Measurements from ENCODE around the gene COL7A1. TPM values are rescaled to one million over a fixed set of nuclear protein-coding genes. Genes with fewer than 3 reads are reported as not detected.

The COL7A1 gene
- total RNA-seq, 1 experiment from 2014 or later, result 22.9 TPM

DNA sequence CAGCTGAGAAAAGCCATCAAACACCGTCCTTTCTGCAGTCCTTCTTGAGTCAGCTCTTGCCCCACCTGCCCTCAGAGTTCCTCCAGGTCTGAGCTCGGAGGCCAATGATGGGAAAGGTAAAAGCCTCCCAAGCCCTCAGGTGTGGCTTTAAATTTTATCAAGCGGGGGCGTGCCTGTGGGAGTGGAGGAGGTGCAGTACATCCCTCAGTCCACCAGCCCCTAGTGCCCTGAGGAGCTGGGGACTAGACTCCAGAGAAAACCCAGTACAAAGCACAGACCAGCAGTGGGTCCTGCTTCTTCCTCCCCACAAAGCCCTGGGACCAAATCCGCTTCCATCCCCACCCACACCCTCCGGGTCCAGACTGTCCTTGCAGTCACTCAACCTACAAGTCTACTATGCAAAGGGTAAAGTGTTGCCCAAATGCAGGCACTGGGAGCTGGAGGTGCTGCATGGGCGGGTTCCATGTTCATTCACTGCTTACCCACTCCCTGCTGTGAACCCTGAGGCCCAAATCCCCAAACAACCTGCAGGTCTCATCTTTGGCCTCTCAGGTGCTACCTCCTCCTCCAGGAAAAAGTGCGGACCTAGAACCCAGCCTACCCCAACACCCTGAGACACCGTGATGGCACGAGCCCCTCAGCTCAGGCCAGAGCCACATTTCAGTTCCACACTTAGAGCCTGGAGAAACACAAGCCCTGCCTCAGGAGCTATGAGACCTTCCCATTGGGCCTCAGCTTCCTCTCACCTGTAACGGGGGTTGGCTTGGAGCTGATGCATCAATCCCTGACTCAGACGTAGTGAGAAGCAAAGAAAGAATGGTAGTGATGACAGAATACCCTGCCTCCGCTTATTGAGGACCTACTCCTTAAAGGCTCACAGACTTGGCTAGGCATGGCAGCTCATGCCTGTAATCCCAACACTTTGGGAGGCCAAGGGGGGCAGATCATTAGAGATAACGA, 41.0 kb downstream of the COL7A1 start:
- no peak overlapping the region for H2BK120ac ChIP-seq (ENCODE audit: low read depth, low read length, poor library complexity, severe bottlenecking)
- no peak overlapping the region for H4K5ac ChIP-seq (ENCODE audit: insufficient read length, low read depth, low read length)
- peak overlapping the region; percentile 7 for H3K4me2 ChIP-seq (ENCODE audit: insufficient read depth, insufficient read length, low read length)
- no peak overlapping the region for H2BK12ac ChIP-seq (ENCODE audit: insufficient read length, low read depth, low read length)
- no CpG with 5 or more reads among the region's 14 CpGs for WGBS (ENCODE audit: extremely low coverage, insufficient read length, low lambda C conversion rate)
- Mint-ChIP-seq H3K27me3 (ENCODE audit: low read depth) (no peaks in the 10 kb centered on the region), H3K4me1 (peaks cover 39 to 49% of the 10 kb centered on the region in 2 experiments), H3K27ac (peak overlapping the region; percentile 35 to 74 (median 73); a peak in 5 of 7 replicates), H3K9me3 (no peaks in the 10 kb centered on the region), H3K4me3 (peak overlapping the region in 1 of 2 experiments; percentile 29; a peak in 1 of 5 replicates), H3K36me3 (ENCODE audit: insufficient read depth in 1 of 3, low read depth in 3 of 3) (peaks cover 6 to 37% (median 15%) of the 10 kb centered on the region in 3 experiments; a peak in 6 of 7 replicates)
- no peak overlapping the region for H2AFZ ChIP-seq (ENCODE audit: low read length)
- no peaks in the 10 kb centered on the region for H4K20me1 ChIP-seq (ENCODE audit: control insufficient read depth, insufficient read depth, insufficient read length)
- H2BK5ac ChIP-seq (ENCODE audit: insufficient read length, low read length), result no peak overlapping the region
- no peak overlapping the region for H3K14ac ChIP-seq (ENCODE audit: insufficient read depth, low read length)
- DNase-seq, result no peak
- H4K8ac ChIP-seq (replicated peaks; ENCODE audit: insufficient read length, low read depth, low read length), result no peak overlapping the region
- no peak overlapping the region for H2AK5ac ChIP-seq (ENCODE audit: insufficient read length, low read length)
- TF ChIP-seq CTCF (conservative IDR thresholded peaks at IDR 0.05), result no peak
- no peaks in the 10 kb centered on the region for H3K27me3 ChIP-seq (ENCODE audit: insufficient read depth, low read length)
- H3K9ac ChIP-seq (ENCODE audit: extremely low read depth, insufficient read length, low read length), result no peak overlapping the region
- no peaks in the 10 kb centered on the region for H3K9me3 ChIP-seq (ENCODE audit: control insufficient read depth, low read depth, low read length)
- no peak overlapping the region for H2BK15ac ChIP-seq (ENCODE audit: low read depth, low read length)
- H3K79me2 ChIP-seq (ENCODE audit: insufficient read depth, low read length), result peaks cover 2% of the 10 kb centered on the region; the same call in 1 of the 2 replicates
- H3K56ac ChIP-seq (ENCODE audit: insufficient read length, low read depth, low read length), result no peak overlapping the region
- no peak overlapping the region for H4K91ac ChIP-seq (ENCODE audit: insufficient read length, low read depth, low read length)
- no peak overlapping the region for H3K18ac ChIP-seq (ENCODE audit: insufficient read length, low read depth, low read length)
- H3K27ac ChIP-seq (ENCODE audit: insufficient read length, low read depth, low read length), result no peak overlapping the region
- H3K4me1 ChIP-seq (ENCODE audit: insufficient read depth, low read length), result peaks cover 9% of the 10 kb centered on the region; the same call in 1 of the 2 replicates
- no peak overlapping the region for H3T11ph ChIP-seq (ENCODE audit: low read length)
- no peak overlapping the region for H2BK20ac ChIP-seq (ENCODE audit: low read depth, low read length, poor library complexity, severe bottlenecking)
- no peak overlapping the region for H3K23ac ChIP-seq (ENCODE audit: insufficient read length, low read depth, low read length)
- no peak overlapping the region for H3K4ac ChIP-seq (ENCODE audit: low read depth, low read length)
- peaks cover 7% of the 10 kb centered on the region for H3K23me2 ChIP-seq (ENCODE audit: insufficient read length, low read depth, low read length, poor library complexity, severe bottlenecking)
- H3K79me1 ChIP-seq (ENCODE audit: insufficient read depth, low read depth, low read length, poor library complexity, severe bottlenecking), result no peaks in the 10 kb centered on the region

All from H9 (cell line).